HG02938 (cell line): ENCODE measurements around the gene GRHL1.
"Not testable (repeated sequence)": the region's sequence is repeated elsewhere in the genome, so short reads cannot be mapped to it uniquely, and the experiment has no call there.

ENCODE experiments used
- ATAC-seq: cut with Tn5 transposase; IDR thresholded peaks from one replicate; pipeline ENCODE4 v1.9.1; 2021; ENCODE audit warnings: mild to moderate bottlenecking, moderate library complexity; ENCODE audit not compliant: unreplicated experiment

The GRHL1 gene

GRCh38 chr2:10019602-10020400 lies 68.3 kb downstream of the GRHL1 start:
- no peak for ATAC-seq

- no peak for ATAC-seq
Measured at GRCh38 chr2:10022041-10022421, 70.5 kb downstream of the GRHL1 start.

GRCh38 chr2:10022445-10022844 lies 71.0 kb downstream of the GRHL1 start:
- no peak for ATAC-seq

- ATAC-seq, result no peak
Measured at GRCh38 chr2:10022966-10023662, 71.6 kb downstream of the GRHL1 start.

GRCh38 chr2:10026940-10027569 lies 75.6 kb downstream of the GRHL1 start:
- no peak for ATAC-seq

GRCh38 chr2:10027660-10028330 lies 76.3 kb downstream of the GRHL1 start:
- no peak for ATAC-seq

- no peak for ATAC-seq
Measured at GRCh38 chr2:10028407-10028987, 77.0 kb downstream of the GRHL1 start.

- no peak for ATAC-seq
Measured at GRCh38 chr2:10028988-10029874, 77.7 kb downstream of the GRHL1 start.

- ATAC-seq, result no peak
Measured at GRCh38 chr2:10029875-10030223, 78.4 kb downstream of the GRHL1 start.

GRCh38 chr2:10030311-10030736 lies 78.8 kb downstream of the GRHL1 start:
- no peak for ATAC-seq

- ATAC-seq, result not testable (repeated sequence)
Measured at GRCh38 chr2:10030798-10031197, 79.3 kb downstream of the GRHL1 start.

- no peak for ATAC-seq
Measured at GRCh38 chr2:10031886-10032745, 80.6 kb downstream of the GRHL1 start.

GRCh38 chr2:10032746-10033105 lies 81.2 kb downstream of the GRHL1 start:
- ATAC-seq, result no peak

- ATAC-seq, result no peak
Measured at GRCh38 chr2:10033251-10034006, 81.9 kb downstream of the GRHL1 start.

- no peak for ATAC-seq
Measured at GRCh38 chr2:10034333-10035052, 83.0 kb downstream of the GRHL1 start.

- ATAC-seq, result no peak
Measured at GRCh38 chr2:10035053-10035422, 83.5 kb downstream of the GRHL1 start.

- no peak for ATAC-seq
Measured at GRCh38 chr2:10035633-10036032, 84.1 kb downstream of the GRHL1 start.
